ENCODE measurements around the gene COL8A1. TPM values are rescaled to one million over a fixed set of nuclear protein-coding genes. Genes with fewer than 3 reads are reported as not detected.

COL8A1 gene
- total RNA-seq, 2 experiments from 2014 or later: not detected

- H3K27me3 Mint-ChIP-seq: no peaks in the 10 kb centered on the region
- CTCF ChIA-PET: interaction anchor here (0.6 to 3.3 kb wide), 15 partner anchors 9 to 1315 kb away, joined by 3 to 20 read pairs (median 4); partner anchors contain the start of gene CMSS1
- intact Hi-C loops (cut with micrococcal nuclease): loop anchor here (5.0 kb wide), 1 partner anchor 991 kb away; no protein-coding TSS in a partner anchor
- H3K27ac Mint-ChIP-seq: no peak overlapping the region
- peak; percentile 42 for DNase-seq
- POLR2A ChIA-PET: no interaction called here
- peaks cover 16% of the 10 kb centered on the region for H3K9me3 Mint-ChIP-seq
- H3K4me3 Mint-ChIP-seq: no peak overlapping the region
- H3K4me1 Mint-ChIP-seq (ENCODE audit: low read depth): no peaks in the 10 kb centered on the region
- H3K36me3 Mint-ChIP-seq: peaks cover 12% of the 10 kb centered on the region
These were observed 169.9 kb downstream of the COL8A1 start for GRCh38 chr3:99808163-99808794.

DNA sequence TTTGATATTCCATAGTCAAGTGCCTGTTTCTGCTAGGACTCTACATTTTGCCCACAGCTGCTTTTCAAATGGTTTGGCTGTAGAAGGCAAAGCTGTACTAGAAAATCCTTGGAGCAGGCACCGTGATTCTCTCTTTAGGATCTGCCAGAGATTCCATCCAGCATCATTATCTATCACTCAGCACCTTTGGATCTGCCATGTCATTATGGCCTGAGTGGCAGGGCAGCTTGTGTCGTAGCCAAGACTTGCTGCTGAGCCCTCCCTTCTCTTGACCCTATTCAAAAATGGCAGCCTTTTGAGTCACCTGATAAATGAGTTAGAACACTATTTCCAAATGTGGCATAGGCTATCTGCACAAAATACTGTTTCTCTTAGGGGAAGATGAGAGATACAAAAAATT, 171.2 kb downstream of the COL8A1 start:
- CTCF ChIA-PET: interaction anchor here (0.6 to 3.3 kb wide), 4 partner anchors 9 to 259 kb away, joined by 3 to 20 read pairs (median 4); partner anchors contain the start of gene CMSS1
- H3K9me3 Mint-ChIP-seq: peaks cover 9% of the 10 kb centered on the region
- intact Hi-C loops (cut with micrococcal nuclease): loop anchor here (5.0 kb wide), 1 partner anchor 992 kb away; no protein-coding TSS in a partner anchor
- no peaks in the 10 kb centered on the region for H3K27me3 Mint-ChIP-seq
- no peak overlapping the region for H3K4me3 Mint-ChIP-seq
- peaks cover 6% of the 10 kb centered on the region for H3K36me3 Mint-ChIP-seq
- no peaks in the 10 kb centered on the region for H3K4me1 Mint-ChIP-seq (ENCODE audit: low read depth)
- H3K27ac Mint-ChIP-seq: no peak overlapping the region
- no peak for DNase-seq
- POLR2A ChIA-PET: no interaction called here

GRCh38 chr3:99810403-99810802, 172.0 kb downstream of the COL8A1 start:
- Mint-ChIP-seq H3K4me3 (no peak overlapping the region), H3K27ac (no peak overlapping the region), H3K27me3 (no peaks in the 10 kb centered on the region), H3K9me3 (peaks cover 6% of the 10 kb centered on the region), H3K36me3 (peaks cover 5% of the 10 kb centered on the region), H3K4me1 (ENCODE audit: low read depth) (no peaks in the 10 kb centered on the region)
- DNase-seq: no peak
- intact Hi-C loops (cut with micrococcal nuclease): no loop called here
- ChIA-PET CTCF (interaction anchor here (1.6 kb wide), 1 partner anchor 21 kb away, joined by 4 read pairs; no protein-coding TSS in a partner anchor), POLR2A (no interaction called here)

DNA sequence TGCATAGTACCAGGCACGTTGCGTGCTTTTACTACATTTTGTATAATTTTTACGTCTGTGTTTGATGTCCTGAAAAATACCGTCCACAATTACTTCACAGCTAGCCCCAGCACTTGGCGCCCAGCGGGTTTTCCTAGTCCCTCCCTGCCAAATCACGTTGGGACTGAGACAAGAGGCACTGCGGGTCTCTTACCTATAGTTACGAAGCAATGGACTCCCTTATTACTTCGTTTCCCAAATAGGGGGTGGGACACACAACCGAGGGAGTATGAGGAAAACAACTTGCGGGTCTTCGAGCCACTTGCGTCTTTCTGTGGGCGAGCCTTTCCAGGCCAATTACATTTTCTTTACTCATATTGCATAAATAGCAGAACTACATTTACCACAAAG, 178.6 kb downstream of the COL8A1 start:
- Mint-ChIP-seq H3K9me3 (no peaks in the 10 kb centered on the region), H3K36me3 (peaks cover 7% of the 10 kb centered on the region), H3K4me1 (ENCODE audit: low read depth) (peaks cover 35% of the 10 kb centered on the region), H3K27me3 (no peaks in the 10 kb centered on the region), H3K4me3 (peak overlapping the region; percentile 84), H3K27ac (peak overlapping the region; percentile 92)
- no peak for DNase-seq
- ChIA-PET CTCF (interaction anchor here (0.6 to 3.3 kb wide), 6 partner anchors 9 to 453 kb away, joined by 3 to 20 read pairs (median 7); no protein-coding TSS in a partner anchor), POLR2A (no interaction called here)
- intact Hi-C loops (cut with micrococcal nuclease): loop anchor here (1.0 kb wide), 3 partner anchors 59 to 916 kb away; partner anchors contain the start of genes DCBLD2 and TBC1D23

DNA sequence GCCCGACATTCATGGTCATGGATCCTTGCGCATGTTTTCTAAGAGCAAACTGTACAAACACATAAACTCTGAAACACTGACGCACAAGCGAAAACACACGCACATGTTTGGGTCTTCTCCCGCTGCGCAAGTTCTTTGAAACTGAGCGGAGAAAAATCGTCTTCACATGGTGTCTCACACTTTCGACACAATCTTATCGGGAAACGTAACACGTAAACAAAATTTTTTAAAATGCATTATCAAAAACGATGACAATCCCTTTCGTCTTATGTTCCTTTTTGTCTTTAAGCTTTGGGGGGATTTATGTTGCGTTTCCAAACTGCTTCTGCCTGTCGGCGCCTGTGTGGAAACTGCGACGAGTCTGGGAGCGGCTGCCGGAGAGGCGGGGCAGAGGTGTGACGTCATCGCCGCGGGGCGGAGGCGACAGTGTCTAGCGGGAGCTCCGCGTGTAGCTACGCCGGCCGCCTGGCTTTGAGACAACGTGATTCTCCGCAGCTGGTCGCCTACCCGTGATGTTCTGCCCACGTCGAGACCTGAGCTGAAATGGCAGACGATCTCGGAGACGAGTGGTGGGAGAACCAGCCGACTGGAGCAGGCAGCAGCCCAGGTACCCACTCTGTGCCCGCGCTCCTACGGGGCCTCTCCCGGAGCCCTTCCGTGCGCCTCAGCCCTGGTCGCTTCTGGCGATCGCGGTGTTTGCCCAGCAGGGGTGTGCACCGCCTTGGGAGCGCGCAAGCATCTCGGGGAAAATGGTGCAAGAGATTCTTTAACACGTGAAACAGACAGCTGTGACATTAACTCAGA, 179.2 kb downstream of the COL8A1 start, which contains the start of gene CMSS1:
Gene CMSS1 (plus strand): TSS at position 426 of the 804 bp plus-strand sequence.
- DNase-seq: peak; percentile 96
- ChIA-PET POLR2A (interaction anchor here (0.8 to 1.2 kb wide), 3 partner anchors 14 to 443 kb away, joined by 3 read pairs; partner anchors contain the start of gene TBC1D23), CTCF (interaction anchor here (0.6 to 3.3 kb wide), 8 partner anchors 9 to 452 kb away, joined by 3 to 20 read pairs (median 4); no protein-coding TSS in a partner anchor)
- Mint-ChIP-seq H3K36me3 (peaks cover 7% of the 10 kb centered on the region), H3K27ac (peak within 1 kb of the TSS; percentile 92), H3K9me3 (no peaks in the 10 kb centered on the region), H3K4me1 (ENCODE audit: low read depth) (peaks cover 35% of the 10 kb centered on the region), H3K27me3 (no peaks in the 10 kb centered on the region), H3K4me3 (peak within 1 kb of the TSS; percentile 84)
- intact Hi-C loops (cut with micrococcal nuclease): loop anchor here (1.0 to 2.0 kb wide), 4 partner anchors 59 to 916 kb away; partner anchors contain the start of genes DCBLD2, LNP1, TBC1D23 and TOMM70

DNA sequence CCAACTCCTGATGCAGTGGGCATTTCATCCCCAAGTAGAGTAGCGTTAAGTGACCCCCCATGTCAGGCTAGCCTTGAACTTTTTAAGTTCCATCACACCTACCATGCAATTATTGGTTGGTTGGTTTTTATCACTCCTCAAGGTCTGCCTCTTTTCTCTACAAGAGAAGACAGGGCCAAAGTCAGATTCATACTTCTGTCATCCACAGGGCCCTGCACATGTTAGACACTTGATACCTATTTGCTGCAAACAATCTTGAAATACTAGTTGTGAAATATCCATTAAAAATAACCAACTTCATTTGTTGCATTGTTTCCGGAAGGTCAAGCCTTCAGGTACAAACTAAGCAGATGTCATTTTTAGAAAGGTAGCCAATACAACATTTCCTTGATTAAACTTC, 180.4 kb downstream of the COL8A1 start:
- Mint-ChIP-seq H3K4me1 (ENCODE audit: low read depth) (peaks cover 41% of the 10 kb centered on the region), H3K9me3 (no peaks in the 10 kb centered on the region), H3K27me3 (no peaks in the 10 kb centered on the region), H3K4me3 (peak overlapping the region; percentile 84), H3K27ac (peak overlapping the region; percentile 92), H3K36me3 (peaks cover 7% of the 10 kb centered on the region)
- no peak for DNase-seq
- intact Hi-C loops (cut with micrococcal nuclease): loop anchor here (1.0 to 2.0 kb wide), 3 partner anchors 37 to 1263 kb away; partner anchors contain the start of genes LNP1 and TOMM70
- CTCF ChIA-PET: interaction anchor here (2.0 to 3.3 kb wide), 3 partner anchors 11 to 435 kb away, joined by 8 to 20 read pairs (median 17); no protein-coding TSS in a partner anchor
- POLR2A ChIA-PET: interaction anchor here (0.6 to 1.2 kb wide), 2 partner anchors 442 to 1135 kb away, joined by 3 read pairs; partner anchors contain the start of gene TBC1D23

DNA sequence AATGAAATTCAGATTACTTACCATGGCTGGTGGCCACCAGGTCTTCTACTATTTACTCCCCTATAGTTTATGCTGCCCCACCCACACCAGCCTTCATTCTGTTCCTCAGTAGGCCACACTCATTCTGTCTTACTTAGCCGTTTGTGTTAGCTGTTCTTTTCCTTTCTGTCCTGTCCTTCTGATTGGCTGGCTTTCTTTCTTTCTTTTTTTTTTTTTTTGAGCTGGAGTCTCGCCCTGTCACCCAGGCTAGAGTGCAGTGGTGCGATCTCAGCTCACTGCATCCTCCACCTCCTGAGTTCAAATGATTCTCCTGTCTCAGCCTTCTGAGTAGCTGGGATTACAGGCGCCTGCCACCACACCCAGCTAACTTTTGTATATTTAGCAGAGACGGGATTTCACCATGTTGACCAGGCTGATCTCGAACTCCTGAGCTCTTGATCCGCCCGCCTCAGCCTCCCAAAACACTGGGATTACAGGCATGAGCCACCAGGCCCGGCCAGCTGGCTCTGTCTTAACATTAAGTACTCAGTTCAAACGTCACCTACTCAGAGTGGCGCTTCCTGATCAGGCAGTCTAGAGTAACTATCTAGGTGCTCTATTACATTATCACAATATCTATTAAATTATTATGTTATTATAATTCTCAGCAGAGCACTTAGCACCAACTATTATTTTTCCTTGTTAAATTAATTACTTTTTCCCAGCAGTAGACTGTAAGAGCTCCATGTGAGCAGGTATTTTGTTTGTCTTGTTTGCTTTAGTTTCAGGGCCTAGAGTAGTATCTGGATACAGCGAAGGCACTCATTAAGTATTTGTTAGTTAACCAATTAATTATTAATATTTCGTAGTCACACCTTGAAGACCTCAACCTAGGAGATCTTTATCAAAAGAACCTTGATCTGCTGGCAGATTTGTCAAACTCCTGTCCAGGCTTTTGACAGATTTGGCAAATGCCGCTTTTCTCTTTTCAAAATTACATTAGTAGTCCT, 185.6 kb downstream of the COL8A1 start:
- Mint-ChIP-seq H3K27ac (no peak overlapping the region), H3K36me3 (peaks cover 7% of the 10 kb centered on the region), H3K4me1 (ENCODE audit: low read depth) (peaks cover 31% of the 10 kb centered on the region), H3K4me3 (no peak overlapping the region), H3K27me3 (no peaks in the 10 kb centered on the region), H3K9me3 (no peaks in the 10 kb centered on the region)
- intact Hi-C loops (cut with micrococcal nuclease): no loop called here
- CTCF ChIA-PET: interaction anchor here (1.1 to 2.3 kb wide), 6 partner anchors 8 to 430 kb away, joined by 3 to 26 read pairs (median 4); no protein-coding TSS in a partner anchor
- DNase-seq: no peak
- POLR2A ChIA-PET: no interaction called here

- DNase-seq: no peak
- Mint-ChIP-seq H3K36me3 (peaks cover 5% of the 10 kb centered on the region), H3K9me3 (no peaks in the 10 kb centered on the region), H3K4me1 (ENCODE audit: low read depth) (peaks cover 26% of the 10 kb centered on the region), H3K27ac (no peak overlapping the region), H3K27me3 (no peaks in the 10 kb centered on the region), H3K4me3 (no peak overlapping the region)
- intact Hi-C loops (cut with micrococcal nuclease): loop anchor here (1.0 kb wide), 1 partner anchor 31 kb away; no protein-coding TSS in a partner anchor
- ChIA-PET POLR2A (no interaction called here), CTCF (interaction anchor here (1.1 to 1.2 kb wide), 2 partner anchors 9 to 19 kb away, joined by 3 to 4 read pairs; no protein-coding TSS in a partner anchor)
These were observed 186.7 kb downstream of the COL8A1 start for GRCh38 chr3:99825004-99825640.

GRCh38 chr3:99829844-99830243, 191.4 kb downstream of the COL8A1 start:
- DNase-seq: no peak
- Mint-ChIP-seq H3K27ac (no peak overlapping the region), H3K27me3 (no peaks in the 10 kb centered on the region), H3K36me3 (no peaks in the 10 kb centered on the region), H3K4me3 (no peak overlapping the region), H3K4me1 (ENCODE audit: low read depth) (peaks cover 26% of the 10 kb centered on the region), H3K9me3 (no peaks in the 10 kb centered on the region)
- intact Hi-C loops (cut with micrococcal nuclease): loop anchor here (5.0 kb wide), 1 partner anchor 237 kb away; no protein-coding TSS in a partner anchor
- CTCF ChIA-PET: interaction anchor here (0.6 to 4.7 kb wide), 5 partner anchors 12 to 1273 kb away, joined by 3 to 44 read pairs (median 6); partner anchors contain the start of gene CMSS1
- POLR2A ChIA-PET: interaction anchor here (0.5 kb wide), 1 partner anchor 208 kb away, joined by 3 read pairs; no protein-coding TSS in a partner anchor

GRCh38 chr3:99833617-99834205, 195.3 kb downstream of the COL8A1 start:
- POLR2A ChIA-PET: no interaction called here
- Mint-ChIP-seq H3K9me3 (no peaks in the 10 kb centered on the region), H3K4me1 (ENCODE audit: low read depth) (peaks cover 20% of the 10 kb centered on the region), H3K27ac (no peak overlapping the region), H3K36me3 (no peaks in the 10 kb centered on the region), H3K27me3 (no peaks in the 10 kb centered on the region), H3K4me3 (no peak overlapping the region)
- CTCF ChIA-PET: interaction anchor here (1.3 to 4.7 kb wide), 7 partner anchors 9 to 427 kb away, joined by 3 to 44 read pairs (median 7); partner anchors contain the start of genes CMSS1 and TBC1D23
- DNase-seq: no peak
- intact Hi-C loops (cut with micrococcal nuclease): loop anchor here (2.0 to 5.0 kb wide), 3 partner anchors 234 to 757 kb away; no protein-coding TSS in a partner anchor
